Testis (tissue), 2 donors: ENCODE results near the gene AGXT.

Source experiments
- POLR2A ChIP-seq: fragments of 450-650 bp; IDR thresholded peaks from one replicate; pipeline ENCODE4 v1.6.1; 2017; ENCODE audit warnings: antibody characterized with exemption, mild to moderate bottlenecking, moderate library complexity
- TF ChIP-seq, protein P1 (sequence below), 3 experiments: fragments of 450-650 bp in 2 of 3; fragments of 200-600 bp in 1 of 3; sonication (generic) in 1 of 3; IDR thresholded peaks; one replicate each; pipeline ENCODE4 v1.5.1; 2016 to 2019; ENCODE audit warnings: antibody characterized with exemption in 3 of 3, mild to moderate bottlenecking in 2 of 3, moderate library complexity in 1 of 3

- TF ChIP-seq, protein P1, sequence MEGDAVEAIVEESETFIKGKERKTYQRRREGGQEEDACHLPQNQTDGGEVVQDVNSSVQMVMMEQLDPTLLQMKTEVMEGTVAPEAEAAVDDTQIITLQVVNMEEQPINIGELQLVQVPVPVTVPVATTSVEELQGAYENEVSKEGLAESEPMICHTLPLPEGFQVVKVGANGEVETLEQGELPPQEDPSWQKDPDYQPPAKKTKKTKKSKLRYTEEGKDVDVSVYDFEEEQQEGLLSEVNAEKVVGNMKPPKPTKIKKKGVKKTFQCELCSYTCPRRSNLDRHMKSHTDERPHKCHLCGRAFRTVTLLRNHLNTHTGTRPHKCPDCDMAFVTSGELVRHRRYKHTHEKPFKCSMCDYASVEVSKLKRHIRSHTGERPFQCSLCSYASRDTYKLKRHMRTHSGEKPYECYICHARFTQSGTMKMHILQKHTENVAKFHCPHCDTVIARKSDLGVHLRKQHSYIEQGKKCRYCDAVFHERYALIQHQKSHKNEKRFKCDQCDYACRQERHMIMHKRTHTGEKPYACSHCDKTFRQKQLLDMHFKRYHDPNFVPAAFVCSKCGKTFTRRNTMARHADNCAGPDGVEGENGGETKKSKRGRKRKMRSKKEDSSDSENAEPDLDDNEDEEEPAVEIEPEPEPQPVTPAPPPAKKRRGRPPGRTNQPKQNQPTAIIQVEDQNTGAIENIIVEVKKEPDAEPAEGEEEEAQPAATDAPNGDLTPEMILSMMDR (IDR thresholded peaks at IDR 0.05) = no peak
- no peak for TF ChIP-seq POLR2A
Measured at GRCh38 chr2:240915526-240916341, 47.1 kb downstream of the AGXT start.
